Astrocyte (in vitro differentiated cells and primary cell): ENCODE results near the gene SPTLC2.

ENCODE experiments used
- CTCF ChIP-seq: IDR thresholded peaks from 2 replicates; pipeline ENCODE4 v1.5.1; 2011; ENCODE audit warnings: low read depth, mild to moderate bottlenecking, inconsistent platforms, low read length, moderate library complexity; ENCODE audit not compliant: insufficient read depth
- EZH2 ChIP-seq: IDR thresholded peaks from 2 replicates; pipeline ENCODE4 v1.6.1; 2012; ENCODE audit warnings: mild to moderate bottlenecking, low read length, inconsistent platforms; ENCODE audit not compliant: insufficient read depth

DNA sequence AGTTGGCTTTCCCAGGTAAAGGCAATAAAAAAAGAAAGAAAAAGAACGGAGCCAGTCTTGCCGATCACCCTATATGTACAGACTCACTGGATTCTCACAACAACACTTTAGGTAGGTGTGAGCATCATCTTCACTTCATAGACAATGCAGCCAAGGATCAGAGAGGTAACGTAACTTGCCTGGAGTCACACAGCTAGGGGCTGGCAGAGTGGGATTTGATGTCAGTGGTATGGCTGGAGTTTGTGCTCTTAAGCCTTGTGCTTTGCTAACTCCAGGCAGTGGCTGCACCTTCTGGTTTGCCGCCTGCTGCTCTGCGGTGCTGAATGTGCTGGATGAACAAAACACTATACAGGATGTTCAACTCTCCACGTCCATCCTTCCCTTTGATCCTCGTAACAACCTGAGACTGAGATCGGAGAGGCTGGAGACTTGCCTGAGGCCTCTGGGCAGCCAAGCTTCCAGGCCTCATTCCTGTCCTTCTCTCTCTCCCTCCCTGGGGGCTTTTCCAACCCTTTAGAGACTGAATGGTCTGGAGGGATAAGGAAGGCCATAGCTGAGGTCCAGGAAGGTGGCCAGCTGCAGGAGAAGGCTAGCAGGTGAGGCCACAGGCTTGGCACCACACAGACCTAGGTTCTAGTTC is 126.0 kb downstream of the SPTLC2 start:
- TF ChIP-seq EZH2 = no peak
- TF ChIP-seq CTCF = no peak
